Thymus (tissue), 11 donors: ENCODE results near the gene ATG12. TPM values are rescaled to one million over a fixed set of nuclear protein-coding genes. Genes with fewer than 3 reads are reported as not detected.

Source experiments
- DNase-seq, 9 donors: peaks; one replicate each; pipeline ENCODE4 v3.0.0-alpha.2; 2013; ENCODE audit warnings: low spot score in 9 of 9, low read depth in 6 of 9, missing footprints in 1 of 9
- H3K27ac ChIP-seq, 2 donors: one replicate each; pipeline ENCODE4 v1.5.1; 2013; ENCODE audit warnings: control low read depth in 1 of 2, low read depth in 1 of 2, low read length in 1 of 2, mild to moderate bottlenecking in 1 of 2, moderate library complexity in 1 of 2
- H3K27me3 ChIP-seq, 2 donors: one replicate each; pipeline ENCODE4 v1.5.1; 2013; ENCODE audit warnings: low read length in 1 of 2; ENCODE audit not compliant: control insufficient read depth in 2 of 2, insufficient read depth in 1 of 2
- H3K36me3 ChIP-seq, 2 donors: one replicate each; pipeline ENCODE4 v1.5.1; 2013; ENCODE audit warnings: low read length in 1 of 2, mild to moderate bottlenecking in 1 of 2, moderate library complexity in 1 of 2; ENCODE audit not compliant: control insufficient read depth in 2 of 2, insufficient read depth in 2 of 2
- H3K4me1 ChIP-seq, 2 donors: one replicate each; pipeline ENCODE4 v1.5.1; 2013; ENCODE audit warnings: low read length in 2 of 2; ENCODE audit not compliant: control insufficient read depth in 2 of 2, insufficient read depth in 2 of 2
- H3K4me3 ChIP-seq, 2 donors: one replicate each; pipeline ENCODE4 v1.5.1; 2013; ENCODE audit warnings: low read length in 2 of 2, control low read depth in 1 of 2, mild to moderate bottlenecking in 1 of 2
- H3K9me3 ChIP-seq, 2 donors: one replicate each; pipeline ENCODE4 v1.5.1; 2013; ENCODE audit warnings: low read length in 1 of 2, mild to moderate bottlenecking in 1 of 2; ENCODE audit not compliant: control insufficient read depth in 2 of 2, insufficient read depth in 1 of 2
- WGBS: extraction: QIAGEN DNeasy Blood & Tissue Kit; methylation state at CpG from one replicate; pipeline ENCODE4 v1.1.7; 2013; 5-methylcytosine and 5-hydroxymethylcytosine counted together
- polyA plus RNA-seq: library from polyadenylated mRNA; stranded (reverse); fragments of 200-250 nt; gene quantifications from one replicate; pipeline ENCODE4 v1.2.3, GENCODE V29; 2013
- total RNA-seq: library from RNA; stranded (reverse); fragments of 120-200 nt; gene quantifications from one replicate; pipeline ENCODE4 v1.2.4, GENCODE V29; 2013
- donor health status: healthy.

The ATG12 gene
- total and polyA plus RNA-seq, 2 donors = 52.9 to 58.1 TPM

- DNase-seq = no peak
- no peaks in the 10 kb centered on the region for H3K4me1 ChIP-seq
- H3K36me3 ChIP-seq = peaks cover 3% of the 10 kb centered on the region in 2 donors
Observed at GRCh38 chr5:115872447-115872846, 31.1 kb upstream of the ATG12 start.

GRCh38 chr5:115869256-115869795 lies 28.0 kb upstream of the ATG12 start:
- no peak for DNase-seq
- H3K4me1 ChIP-seq = no peaks in the 10 kb centered on the region
- H3K4me3 ChIP-seq = no peak overlapping the region
- H3K27ac ChIP-seq = no peak overlapping the region
- peaks cover 3% of the 10 kb centered on the region in 2 donors for H3K36me3 ChIP-seq
- WGBS = 98% methylated on average over 3 of the region's 3 CpGs
- H3K9me3 ChIP-seq = no peaks in the 10 kb centered on the region
- H3K27me3 ChIP-seq = no peaks in the 10 kb centered on the region

More at GRCh38 chr5:115872447-115872846, 31.1 kb upstream of the ATG12 start:
- Histone ChIP-seq H3K9me3 (no peaks in the 10 kb centered on the region), H3K4me3 (no peak overlapping the region), H3K27me3 (no peaks in the 10 kb centered on the region), H3K27ac (no peak overlapping the region)
- WGBS = 98% methylated on average over 2 of the region's 2 CpGs

- no peaks in the 10 kb centered on the region for H3K27me3 ChIP-seq
- H3K4me1 ChIP-seq = no peaks in the 10 kb centered on the region
- no peak overlapping the region for H3K4me3 ChIP-seq
- DNase-seq = no peak
- peaks cover 0 to 3% of the 10 kb centered on the region in 2 donors for H3K9me3 ChIP-seq
- H3K36me3 ChIP-seq = no peaks in the 10 kb centered on the region
- no peak overlapping the region for H3K27ac ChIP-seq
Observed at GRCh38 chr5:115859378-115859777, 18.0 kb upstream of the ATG12 start.

GRCh38 chr5:115858396-115858795 lies 17.0 kb upstream of the ATG12 start:
- Histone ChIP-seq H3K4me1 (no peaks in the 10 kb centered on the region), H3K4me3 (no peak overlapping the region), H3K9me3 (peaks cover 0 to 2% of the 10 kb centered on the region in 2 donors), H3K27ac (no peak overlapping the region), H3K27me3 (no peaks in the 10 kb centered on the region), H3K36me3 (no peaks in the 10 kb centered on the region)
- 92% methylated on average over 3 of the region's 3 CpGs for WGBS
- no peak for DNase-seq

- 94% methylated on average over 2 of the region's 2 CpGs for WGBS
- Histone ChIP-seq H3K4me3 (no peak overlapping the region), H3K36me3 (no peaks in the 10 kb centered on the region), H3K27me3 (no peaks in the 10 kb centered on the region), H3K27ac (no peak overlapping the region), H3K9me3 (no peaks in the 10 kb centered on the region), H3K4me1 (no peaks in the 10 kb centered on the region)
- no peak for DNase-seq
Observed at GRCh38 chr5:115857626-115858349, 16.4 kb upstream of the ATG12 start.

- Histone ChIP-seq H3K27ac (no peak overlapping the region), H3K4me3 (no peak overlapping the region), H3K4me1 (no peaks in the 10 kb centered on the region), H3K9me3 (no peaks in the 10 kb centered on the region), H3K27me3 (no peaks in the 10 kb centered on the region), H3K36me3 (no peaks in the 10 kb centered on the region)
- 99% methylated on average over 1 of the region's 1 CpG for WGBS
- DNase-seq = no peak
Observed at GRCh38 chr5:115857057-115857479, 15.7 kb upstream of the ATG12 start.

- WGBS = 90% methylated on average over 1 of the region's 1 CpG
Observed at GRCh38 chr5:115855959-115856358, 14.6 kb upstream of the ATG12 start.

GRCh38 chr5:115854139-115854538 lies 12.8 kb upstream of the ATG12 start:
- Histone ChIP-seq H3K36me3 (no peaks in the 10 kb centered on the region), H3K4me3 (no peak overlapping the region), H3K4me1 (no peaks in the 10 kb centered on the region), H3K27me3 (no peaks in the 10 kb centered on the region), H3K9me3 (no peaks in the 10 kb centered on the region), H3K27ac (no peak overlapping the region)
- no peak for DNase-seq
- over 99% methylated on average over 3 of the region's 3 CpGs for WGBS

More at GRCh38 chr5:115855959-115856358, 14.6 kb upstream of the ATG12 start:
- H3K9me3 ChIP-seq = no peaks in the 10 kb centered on the region
- H3K4me3 ChIP-seq = no peak overlapping the region
- no peaks in the 10 kb centered on the region for H3K36me3 ChIP-seq
- no peak for DNase-seq
- no peaks in the 10 kb centered on the region for H3K27me3 ChIP-seq
- no peaks in the 10 kb centered on the region for H3K4me1 ChIP-seq
- H3K27ac ChIP-seq = no peak overlapping the region

- no peak for DNase-seq
- H3K27me3 ChIP-seq = no peaks in the 10 kb centered on the region
- H3K4me1 ChIP-seq = no peaks in the 10 kb centered on the region
- WGBS = 91% methylated on average over 4 of the region's 4 CpGs
- no peak overlapping the region for H3K27ac ChIP-seq
- no peaks in the 10 kb centered on the region for H3K9me3 ChIP-seq
- H3K4me3 ChIP-seq = no peak overlapping the region
- no peaks in the 10 kb centered on the region for H3K36me3 ChIP-seq
Observed at GRCh38 chr5:115850744-115851416, 9.5 kb upstream of the ATG12 start.
